ENCODE measurements around the gene PLPP4.

The PLPP4 gene

GRCh38 chr10:120574981-120575380 lies 118.0 kb downstream of the PLPP4 start:
- DNase-seq = no peak

GRCh38 chr10:120575411-120575810 lies 118.4 kb downstream of the PLPP4 start:
- no peak for DNase-seq

- no peak for DNase-seq
Observed at GRCh38 chr10:120578134-120578533, 121.1 kb downstream of the PLPP4 start.

DNA sequence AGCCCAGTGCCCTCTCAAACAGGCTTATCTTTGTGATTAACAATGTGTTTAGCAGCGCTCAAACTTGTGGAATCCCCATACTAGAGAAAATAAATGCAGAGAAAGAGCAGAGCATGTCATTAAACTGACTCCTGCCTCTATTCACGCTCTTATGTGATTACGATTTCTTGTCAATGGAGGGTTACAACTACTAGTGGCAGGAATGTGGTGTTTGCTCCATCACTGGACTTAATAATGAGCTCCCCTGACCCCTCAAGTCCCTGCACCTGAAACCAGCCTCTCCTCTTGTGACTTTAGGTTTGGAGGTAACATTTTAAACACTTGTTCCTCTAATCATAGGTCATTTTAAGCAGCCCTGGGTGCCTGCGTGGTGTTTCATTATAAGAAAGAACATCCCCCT lies 121.9 kb downstream of the PLPP4 start:
- no peak for DNase-seq

DNA sequence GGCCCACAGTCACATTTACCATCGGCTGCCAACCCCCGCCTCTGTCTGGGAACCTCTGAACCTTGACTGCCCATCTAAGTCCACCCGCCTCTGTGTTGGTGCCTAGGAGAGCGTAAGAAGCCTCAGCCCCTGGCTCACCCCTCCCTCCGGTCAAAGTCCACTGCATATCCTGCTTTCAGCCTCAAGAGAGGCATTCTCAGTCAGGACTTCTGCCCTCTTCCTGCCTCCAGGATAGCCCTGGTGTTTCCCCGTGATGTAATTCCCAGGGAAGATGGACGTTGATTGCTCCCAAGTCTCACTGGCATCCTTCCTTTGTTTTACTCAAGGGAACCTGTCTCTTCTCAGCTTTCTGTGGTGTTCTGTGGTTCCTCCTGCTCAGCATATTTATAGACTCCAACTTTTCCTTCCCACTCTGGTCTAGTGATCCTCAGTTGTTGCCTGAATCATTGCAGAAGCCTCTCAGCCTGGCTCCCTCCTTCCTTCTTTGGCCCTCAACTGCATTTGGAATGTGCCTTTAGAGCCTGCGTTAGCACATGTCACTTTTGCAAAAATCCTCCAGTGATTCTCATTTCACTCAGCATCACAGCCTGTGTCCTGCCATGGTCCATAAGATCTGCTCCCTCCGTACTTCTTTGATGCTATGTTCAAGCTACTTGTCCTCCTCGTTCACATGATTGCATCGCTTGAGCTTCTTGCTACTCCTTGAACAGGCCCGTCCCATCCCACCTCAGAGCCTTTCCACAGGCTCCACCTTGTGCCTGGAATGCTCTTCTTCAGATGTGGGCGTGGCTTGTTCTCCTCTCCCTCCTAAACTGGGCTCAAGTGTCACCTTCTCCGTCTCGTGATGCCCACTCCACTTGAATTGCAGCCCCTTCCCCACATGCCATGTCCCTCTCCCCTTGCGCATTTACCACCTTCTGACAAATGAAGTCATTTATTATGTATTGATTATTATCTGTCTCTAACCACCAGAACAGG lies 124.2 kb downstream of the PLPP4 start:
- peak in 4 of 51 donors; percentile 6 to 19 (median 11) for DNase-seq

DNA sequence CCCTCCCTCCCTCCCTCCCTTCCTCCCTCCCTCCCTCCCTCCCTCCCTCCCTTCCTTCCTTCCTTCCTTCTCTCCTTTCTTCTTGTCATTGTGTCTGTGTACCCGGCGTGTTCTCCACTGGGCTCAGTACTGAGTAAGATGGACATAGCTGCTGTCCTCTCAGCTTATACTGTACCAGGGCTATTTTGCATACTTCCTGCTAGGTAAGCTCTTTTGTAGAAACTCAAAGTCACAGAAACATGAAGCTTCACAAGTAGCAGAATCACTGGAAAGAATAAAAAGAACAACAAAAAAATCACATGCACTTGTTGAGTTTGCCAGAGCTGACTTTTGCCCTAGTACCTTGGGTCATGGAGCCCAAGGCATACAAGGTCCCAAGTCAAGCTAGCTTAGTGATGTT lies 125.7 kb downstream of the PLPP4 start:
- no peak for DNase-seq

DNA sequence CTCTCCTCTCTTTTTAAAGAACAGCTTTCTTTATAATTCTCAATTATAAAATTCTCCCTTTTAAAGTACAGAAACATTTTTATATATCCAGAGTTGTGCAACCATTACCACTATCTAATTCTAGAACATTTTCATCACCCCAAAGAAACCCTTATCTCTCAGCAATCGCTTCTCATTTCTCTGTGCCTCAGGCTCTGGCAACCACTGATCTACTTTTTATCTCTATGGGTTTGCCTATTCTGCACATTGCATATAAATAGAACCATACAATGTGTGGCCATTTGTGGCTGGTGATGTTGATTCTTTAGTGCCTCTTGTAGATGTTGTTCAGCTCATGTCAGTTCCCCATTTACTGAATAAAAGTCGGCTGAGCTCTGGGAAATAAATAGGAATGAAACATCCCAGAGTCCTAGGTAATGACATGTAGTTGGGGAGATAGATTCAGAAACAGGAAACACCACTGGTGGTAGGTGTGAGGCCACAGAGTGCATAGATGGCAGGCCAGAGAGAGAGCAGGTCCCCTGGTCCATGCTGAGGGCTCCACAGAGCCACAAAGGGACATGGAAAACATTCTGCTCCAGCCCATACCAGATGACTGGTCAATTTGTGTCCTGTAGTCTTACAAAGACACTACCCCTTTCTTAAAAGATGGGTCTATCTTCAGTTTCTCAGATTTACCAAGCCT lies 126.5 kb downstream of the PLPP4 start:
- no peak for DNase-seq

DNA sequence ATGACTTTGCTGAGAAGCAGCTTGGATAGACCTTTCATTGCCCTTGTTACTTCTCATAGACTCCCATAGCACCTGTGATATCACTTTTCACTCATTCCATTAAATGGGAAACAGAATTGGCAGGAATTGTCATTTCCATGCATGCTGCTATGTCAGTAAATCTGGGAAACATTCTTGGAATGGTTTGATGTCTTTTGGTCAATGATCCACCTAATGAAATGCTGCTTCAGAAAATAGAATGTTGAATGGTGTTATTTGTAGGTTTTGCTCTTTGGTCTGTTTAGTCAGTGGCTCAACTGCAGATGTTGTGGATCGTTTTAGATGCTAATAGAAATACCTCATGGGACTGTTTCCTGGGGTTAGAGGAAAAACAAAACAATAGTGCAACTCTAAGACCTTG lies 127.8 kb downstream of the PLPP4 start:
- no peak for DNase-seq

- no peak for DNase-seq
Observed at GRCh38 chr10:120586471-120586872, 129.4 kb downstream of the PLPP4 start.

DNA sequence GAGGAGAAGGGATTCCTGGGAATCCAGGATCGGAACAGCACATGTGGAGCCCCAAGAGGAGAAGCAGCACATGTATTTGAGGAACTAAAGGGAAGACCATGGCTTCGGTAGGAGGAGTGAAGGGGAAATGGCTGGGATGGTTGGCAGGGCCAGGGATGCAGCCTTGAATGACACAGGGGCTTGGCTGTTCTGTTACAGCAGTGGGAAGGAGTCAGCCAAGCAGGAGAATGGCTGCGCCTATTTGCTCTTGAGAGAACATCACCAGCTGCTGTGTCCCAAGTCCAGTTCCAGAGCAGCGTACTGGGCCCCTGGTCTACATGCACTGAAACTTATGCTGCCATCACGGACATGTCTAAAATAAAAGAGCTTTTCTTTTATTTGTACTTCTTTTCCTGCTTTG lies 130.0 kb downstream of the PLPP4 start:
- no peak for DNase-seq

GRCh38 chr10:120588311-120588710 lies 131.3 kb downstream of the PLPP4 start:
- DNase-seq = no peak

- no peak for DNase-seq
Observed at GRCh38 chr10:120593693-120594092, 136.7 kb downstream of the PLPP4 start.

DNA sequence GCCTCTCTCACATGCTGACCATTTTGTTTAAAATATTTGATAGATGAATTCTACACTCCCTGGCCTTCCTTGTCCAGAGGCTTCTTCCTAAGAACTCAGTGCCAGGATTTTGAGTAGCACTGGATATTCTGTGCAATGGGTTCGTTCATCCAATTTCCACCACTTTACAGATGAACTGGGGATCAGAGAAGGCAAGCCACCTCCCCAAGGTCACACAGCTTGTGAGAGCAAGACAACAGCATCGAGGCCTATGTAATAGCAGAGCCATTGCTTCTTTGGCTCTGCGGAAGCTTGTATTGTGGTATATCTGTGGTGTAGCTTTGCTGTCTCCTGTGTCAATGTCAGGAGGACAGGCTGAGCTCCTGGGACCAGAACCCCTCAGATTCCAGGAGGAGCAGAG lies 140.9 kb downstream of the PLPP4 start:
- no peak for DNase-seq

GRCh38 chr10:120598386-120598785 lies 141.4 kb downstream of the PLPP4 start:
- peak in 1 of 51 donors; percentile 3 for DNase-seq

DNA sequence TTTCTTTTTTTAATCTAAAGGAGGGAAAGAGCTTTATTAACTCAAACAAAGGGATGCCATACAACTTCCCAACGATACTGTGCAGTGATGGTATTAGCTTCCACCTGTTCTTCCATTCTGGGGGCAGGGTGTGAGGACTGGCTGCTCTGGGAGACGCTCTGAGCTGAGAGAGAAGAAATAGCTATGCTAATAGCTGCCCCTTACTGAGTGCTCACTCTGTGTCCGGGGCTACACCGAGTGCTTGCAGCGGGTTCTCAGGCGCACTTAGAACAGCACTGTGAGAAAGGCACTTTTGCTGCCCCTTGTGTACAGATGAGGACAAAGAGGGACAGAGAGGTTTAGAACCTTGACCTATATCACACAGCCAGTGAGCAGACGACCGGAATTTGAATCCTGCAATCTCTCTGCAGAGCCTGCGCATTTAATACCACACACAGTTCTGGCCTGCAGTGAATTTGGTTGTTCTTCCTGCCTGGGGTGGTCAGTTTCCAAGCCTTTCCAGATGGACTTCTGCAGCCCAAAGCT lies 142.2 kb downstream of the PLPP4 start:
- DNase-seq = no peak

DNA sequence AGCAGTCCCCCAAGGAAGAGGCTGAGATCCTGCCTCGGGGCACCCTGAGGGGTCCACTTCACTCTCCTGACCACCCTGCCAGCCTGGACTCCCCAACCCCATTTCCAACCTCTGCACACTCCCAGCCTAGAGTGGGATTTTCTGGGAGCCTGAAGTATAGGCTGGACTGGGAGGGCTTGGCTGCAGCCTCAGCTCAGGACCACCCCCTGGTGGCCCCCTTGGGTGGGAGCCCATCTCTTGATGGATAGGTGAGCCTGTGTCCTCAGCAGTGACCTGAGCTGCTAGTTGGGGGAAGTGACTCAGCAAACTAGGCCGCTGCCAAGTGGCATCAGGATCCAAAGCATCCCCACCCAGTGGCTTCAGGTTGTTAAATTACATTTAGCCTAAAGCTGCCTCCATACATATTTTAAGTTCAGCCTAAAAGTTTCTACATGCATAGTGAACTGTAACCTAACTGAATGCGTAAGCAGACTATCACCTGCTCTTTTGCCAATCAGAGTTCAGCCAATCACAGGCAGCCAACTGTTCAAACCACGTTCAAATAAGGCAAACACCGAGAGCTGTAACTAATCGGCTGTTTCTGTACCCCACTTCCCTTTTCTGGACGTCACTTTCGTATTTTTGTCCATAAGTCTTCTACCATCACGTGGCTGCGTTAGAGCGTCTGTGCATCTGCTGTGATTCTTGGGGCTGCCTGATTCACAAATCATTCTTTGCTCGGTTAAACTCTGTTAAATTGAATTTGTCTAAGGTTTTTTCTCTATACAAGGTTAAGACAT lies 144.0 kb downstream of the PLPP4 start:
- no peak for DNase-seq

DNA sequence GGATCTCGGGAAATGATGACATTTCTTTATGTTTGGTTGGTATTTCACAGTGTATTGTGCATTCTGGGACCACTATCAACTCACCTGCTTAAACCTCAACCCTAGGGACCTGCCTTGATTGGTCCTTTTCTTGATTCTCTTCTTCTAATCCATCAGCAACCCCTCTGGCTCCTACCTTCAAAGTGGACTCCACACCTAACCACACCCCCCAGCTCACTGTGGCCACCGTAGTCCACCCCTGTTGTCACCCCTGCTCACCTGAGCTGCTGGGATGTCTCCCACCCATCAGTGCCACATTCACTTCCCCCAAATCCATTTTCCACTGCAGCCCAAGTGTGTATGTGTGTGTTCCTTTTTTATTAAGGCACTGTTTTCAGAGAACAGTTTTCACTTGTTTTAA lies 145.0 kb downstream of the PLPP4 start:
- no peak for DNase-seq

DNA sequence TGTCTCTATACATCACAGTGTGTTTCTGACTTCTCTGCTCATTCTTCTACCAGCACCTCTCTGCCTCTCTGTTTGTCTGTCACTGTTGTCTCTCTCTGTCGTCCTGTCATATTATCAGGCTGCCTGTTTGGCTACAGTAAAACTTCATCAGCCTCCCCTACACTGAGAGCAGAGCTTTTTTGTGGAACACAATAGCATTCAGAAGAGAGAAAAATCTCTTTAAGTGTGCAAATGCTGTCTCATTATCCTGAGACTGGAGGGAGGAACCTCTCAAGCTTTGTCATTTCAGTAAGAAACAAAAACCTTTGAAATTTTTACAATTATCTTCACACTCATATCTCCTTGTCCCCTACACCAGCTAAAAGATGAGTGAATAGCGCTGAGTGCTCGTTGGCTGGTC lies 148.4 kb downstream of the PLPP4 start:
- DNase-seq = no peak

- DNase-seq = no peak
Observed at GRCh38 chr10:120606051-120606764, 149.2 kb downstream of the PLPP4 start.

DNA sequence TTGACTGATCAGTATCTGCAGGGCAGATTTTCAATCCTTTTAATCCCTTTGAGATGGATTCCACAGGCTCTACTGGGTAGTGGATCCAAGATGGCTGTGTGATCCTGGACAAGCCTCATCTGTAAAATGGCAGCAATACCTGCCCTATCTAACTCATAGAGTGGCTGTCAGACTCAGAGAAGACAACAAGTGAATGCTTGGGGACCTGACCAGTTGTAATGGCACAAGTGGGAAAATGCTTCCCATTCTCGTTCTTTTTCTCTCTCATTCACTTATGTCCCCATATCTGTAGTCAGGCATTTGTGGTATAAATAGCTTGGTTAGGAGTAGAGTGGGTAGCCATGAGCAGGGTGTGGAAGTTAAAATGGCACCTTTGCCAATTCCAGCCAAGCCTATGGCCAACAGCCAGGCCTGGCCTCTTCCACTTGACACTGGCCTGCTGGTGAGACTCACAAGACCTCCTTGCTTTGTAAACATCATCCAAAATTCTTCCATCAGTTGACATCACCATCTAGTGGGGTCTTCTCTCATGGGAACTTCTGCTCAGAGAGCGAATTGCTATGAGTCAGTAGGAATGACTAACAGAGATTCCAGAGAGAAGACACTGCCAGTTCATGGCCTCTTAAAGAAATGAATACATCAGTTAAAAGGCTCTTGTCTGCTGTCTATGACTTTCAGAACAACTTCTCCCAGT lies 150.1 kb downstream of the PLPP4 start:
- no peak for DNase-seq

Data from hypothalamus (tissue), 51 donors.